ENCODE measurements around the gene ALDH2.

The ALDH2 gene

GRCh38 chr12:111842556-111843396 lies 76.0 kb downstream of the ALDH2 start:
- peaks cover 56% of the 10 kb centered on the region for H3K4me1 Mint-ChIP-seq
- H3K9me3 Mint-ChIP-seq, result no peaks in the 10 kb centered on the region
- ATAC-seq (replicated peaks; ENCODE audit: extremely low read depth, poor library complexity, severe bottlenecking) (peak; percentile 37), DNase-seq (ENCODE audit: low spot score in 2 of 2) (no peak)
- H3K4me3 Mint-ChIP-seq, result peak overlapping the region; percentile 83
- H3K27ac Mint-ChIP-seq (ENCODE audit: low read depth), result peak overlapping the region; percentile 99
- H3K27me3 Mint-ChIP-seq, result no peaks in the 10 kb centered on the region
- H3K36me3 Mint-ChIP-seq (ENCODE audit: insufficient read depth), result peaks cover 36% of the 10 kb centered on the region

GRCh38 chr12:111846016-111846415 lies 79.3 kb downstream of the ALDH2 start:
- no peaks in the 10 kb centered on the region for H3K9me3 Mint-ChIP-seq
- peaks cover 31% of the 10 kb centered on the region for H3K36me3 Mint-ChIP-seq (ENCODE audit: insufficient read depth)
- H3K27ac Mint-ChIP-seq (ENCODE audit: low read depth), result no peak overlapping the region
- no peak for DNase-seq (ENCODE audit: low spot score in 2 of 2)
- no peak for ATAC-seq (replicated peaks; ENCODE audit: extremely low read depth, poor library complexity, severe bottlenecking)
- H3K27me3 Mint-ChIP-seq, result no peaks in the 10 kb centered on the region
- H3K4me3 Mint-ChIP-seq, result no peak overlapping the region
- peaks cover 35% of the 10 kb centered on the region for H3K4me1 Mint-ChIP-seq

GRCh38 chr12:111850526-111850925 lies 83.8 kb downstream of the ALDH2 start:
- ATAC-seq (replicated peaks; ENCODE audit: extremely low read depth, poor library complexity, severe bottlenecking) (no peak), DNase-seq (ENCODE audit: low spot score in 2 of 2) (no peak)
- Mint-ChIP-seq H3K27me3 (no peaks in the 10 kb centered on the region), H3K4me1 (peaks cover 26% of the 10 kb centered on the region), H3K9me3 (no peaks in the 10 kb centered on the region), H3K4me3 (no peak overlapping the region), H3K27ac (ENCODE audit: low read depth) (no peak overlapping the region), H3K36me3 (ENCODE audit: insufficient read depth) (peaks cover 19% of the 10 kb centered on the region)

- DNase-seq (ENCODE audit: low spot score in 2 of 2) (no peak), ATAC-seq (replicated peaks; ENCODE audit: extremely low read depth, poor library complexity, severe bottlenecking) (no peak)
- no peaks in the 10 kb centered on the region for H3K27me3 Mint-ChIP-seq
- no peak overlapping the region for H3K27ac Mint-ChIP-seq (ENCODE audit: low read depth)
- H3K9me3 Mint-ChIP-seq, result no peaks in the 10 kb centered on the region
- H3K4me3 Mint-ChIP-seq, result no peak overlapping the region
- H3K36me3 Mint-ChIP-seq (ENCODE audit: insufficient read depth), result peaks cover 11% of the 10 kb centered on the region
- H3K4me1 Mint-ChIP-seq, result peaks cover 32% of the 10 kb centered on the region
Observed at GRCh38 chr12:111858186-111858585, 91.5 kb downstream of the ALDH2 start.

GRCh38 chr12:111858778-111859177 lies 92.0 kb downstream of the ALDH2 start:
- Mint-ChIP-seq H3K27me3 (no peaks in the 10 kb centered on the region), H3K27ac (ENCODE audit: low read depth) (peak overlapping the region; percentile 25), H3K4me1 (peaks cover 32% of the 10 kb centered on the region), H3K4me3 (no peak overlapping the region), H3K36me3 (ENCODE audit: insufficient read depth) (peaks cover 11% of the 10 kb centered on the region), H3K9me3 (no peaks in the 10 kb centered on the region)
- ATAC-seq (replicated peaks; ENCODE audit: extremely low read depth, poor library complexity, severe bottlenecking) (no peak), DNase-seq (ENCODE audit: low spot score in 2 of 2) (no peak)

- ATAC-seq (replicated peaks; ENCODE audit: extremely low read depth, poor library complexity, severe bottlenecking) (no peak), DNase-seq (ENCODE audit: low spot score in 2 of 2) (no peak)
- Mint-ChIP-seq H3K4me3 (no peak overlapping the region), H3K9me3 (no peaks in the 10 kb centered on the region), H3K27me3 (no peaks in the 10 kb centered on the region), H3K27ac (ENCODE audit: low read depth) (no peak overlapping the region), H3K36me3 (ENCODE audit: insufficient read depth) (peaks cover 29% of the 10 kb centered on the region), H3K4me1 (peaks cover 13% of the 10 kb centered on the region)
Observed at GRCh38 chr12:111864913-111865312, 98.2 kb downstream of the ALDH2 start.

Measured in central memory CD8-positive, alpha-beta T cell (primary cell).